ENCODE results near the gene TGFBRAP1.

Gene TGFBRAP1

GRCh38 chr2:105320651-105321215 is 8.8 kb downstream of the TGFBRAP1 start:
- in situ Hi-C loops (cut with HindIII; ENCODE audit: low sequenced_read_pairs): no loop called here

- in situ Hi-C loops (cut with HindIII; ENCODE audit: low sequenced_read_pairs): no loop called here
Measured at GRCh38 chr2:105317937-105318336, 11.6 kb downstream of the TGFBRAP1 start.

- in situ Hi-C loops (cut with HindIII; ENCODE audit: low sequenced_read_pairs): no loop called here
Measured at GRCh38 chr2:105315314-105315713, 14.2 kb downstream of the TGFBRAP1 start.

GRCh38 chr2:105313877-105314276 is 15.7 kb downstream of the TGFBRAP1 start:
- in situ Hi-C loops (cut with HindIII; ENCODE audit: low sequenced_read_pairs): no loop called here

- in situ Hi-C loops (cut with HindIII; ENCODE audit: low sequenced_read_pairs): no loop called here
Measured at GRCh38 chr2:105309147-105309545, 20.4 kb downstream of the TGFBRAP1 start.

GRCh38 chr2:105308382-105309146 is 21.0 kb downstream of the TGFBRAP1 start:
- in situ Hi-C loops (cut with HindIII; ENCODE audit: low sequenced_read_pairs): no loop called here

- in situ Hi-C loops (cut with HindIII; ENCODE audit: low sequenced_read_pairs): no loop called here
Measured at GRCh38 chr2:105307962-105308361, 21.6 kb downstream of the TGFBRAP1 start.

- in situ Hi-C loops (cut with HindIII; ENCODE audit: low sequenced_read_pairs): no loop called here
Measured at GRCh38 chr2:105307550-105307949, 22.0 kb downstream of the TGFBRAP1 start.

GRCh38 chr2:105307146-105307545 is 22.4 kb downstream of the TGFBRAP1 start:
- in situ Hi-C loops (cut with HindIII; ENCODE audit: low sequenced_read_pairs): no loop called here

GRCh38 chr2:105301646-105302045 is 27.9 kb downstream of the TGFBRAP1 start:
- in situ Hi-C loops (cut with HindIII; ENCODE audit: low sequenced_read_pairs): no loop called here

- in situ Hi-C loops (cut with HindIII; ENCODE audit: low sequenced_read_pairs): no loop called here
Measured at GRCh38 chr2:105299290-105299689, 30.2 kb downstream of the TGFBRAP1 start.

GRCh38 chr2:105298017-105298416 is 31.5 kb downstream of the TGFBRAP1 start:
- in situ Hi-C loops (cut with HindIII; ENCODE audit: low sequenced_read_pairs): no loop called here

- in situ Hi-C loops (cut with HindIII; ENCODE audit: low sequenced_read_pairs): no loop called here
Measured at GRCh38 chr2:105297216-105297615, 32.3 kb downstream of the TGFBRAP1 start.

- in situ Hi-C loops (cut with HindIII; ENCODE audit: low sequenced_read_pairs): no loop called here
Measured at GRCh38 chr2:105296017-105296611, 33.4 kb downstream of the TGFBRAP1 start.

GRCh38 chr2:105294844-105295481 is 34.6 kb downstream of the TGFBRAP1 start:
- in situ Hi-C loops (cut with HindIII; ENCODE audit: low sequenced_read_pairs): no loop called here

GRCh38 chr2:105294046-105294445 is 35.5 kb downstream of the TGFBRAP1 start:
- in situ Hi-C loops (cut with HindIII; ENCODE audit: low sequenced_read_pairs): no loop called here

- in situ Hi-C loops (cut with HindIII; ENCODE audit: low sequenced_read_pairs): no loop called here
Measured at GRCh38 chr2:105291981-105292380, 37.6 kb downstream of the TGFBRAP1 start.

GRCh38 chr2:105290981-105291660 is 38.4 kb downstream of the TGFBRAP1 start:
- in situ Hi-C loops (cut with HindIII; ENCODE audit: low sequenced_read_pairs): no loop called here

- in situ Hi-C loops (cut with HindIII; ENCODE audit: low sequenced_read_pairs): no loop called here
Measured at GRCh38 chr2:105288133-105288532, 41.4 kb downstream of the TGFBRAP1 start.

GRCh38 chr2:105287692-105288091 is 41.8 kb downstream of the TGFBRAP1 start:
- in situ Hi-C loops (cut with HindIII; ENCODE audit: low sequenced_read_pairs): no loop called here

GRCh38 chr2:105283532-105283931 is 46.0 kb downstream of the TGFBRAP1 start:
- in situ Hi-C loops (cut with HindIII; ENCODE audit: low sequenced_read_pairs): no loop called here

Measured in endothelial cell of hepatic sinusoid (primary cell).